Ovary (tissue), 3 donors: ENCODE results near the gene TCERG1L.

Source experiments
- EP300 ChIP-seq: sonication (generic); formaldehyde crosslinking; IDR thresholded peaks from one replicate; pipeline ENCODE4 v1.6.1; 2017; ENCODE audit warnings: antibody characterized with exemption
- TF ChIP-seq, protein P1 (sequence below), 3 donors: fragments of 450-650 bp in 2 of 3; fragments of 200-600 bp in 1 of 3; IDR thresholded peaks; one replicate each; pipeline versions ENCODE4 v1.5.1 to v1.8.0; 2016 to 2022; ENCODE audit warnings: antibody characterized with exemption in 3 of 3, mild to moderate bottlenecking in 1 of 3
- donor health status: DM: no; HTN: no; CAD: no.

DNA sequence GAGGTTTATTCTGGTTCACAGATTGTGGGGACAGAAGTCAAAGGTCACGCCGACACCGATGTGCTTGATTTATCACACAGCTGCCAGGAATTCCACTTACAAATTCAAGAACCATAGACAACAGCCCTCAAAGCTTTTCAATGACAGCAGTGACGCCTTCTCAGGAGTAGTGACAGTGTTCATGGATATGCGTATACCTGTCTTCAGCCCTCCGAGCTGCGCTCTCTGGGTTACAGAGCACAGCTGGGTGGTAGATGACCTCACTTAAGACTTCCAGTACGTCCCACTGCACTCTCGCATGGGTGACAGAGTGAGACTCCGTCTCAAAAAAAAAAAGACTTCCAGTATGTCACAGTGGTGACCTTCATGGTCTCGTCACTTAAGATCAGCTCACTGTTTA lies 108.5 kb downstream of the TCERG1L start:
- TF ChIP-seq EP300, result no peak
- TF ChIP-seq, protein P1, sequence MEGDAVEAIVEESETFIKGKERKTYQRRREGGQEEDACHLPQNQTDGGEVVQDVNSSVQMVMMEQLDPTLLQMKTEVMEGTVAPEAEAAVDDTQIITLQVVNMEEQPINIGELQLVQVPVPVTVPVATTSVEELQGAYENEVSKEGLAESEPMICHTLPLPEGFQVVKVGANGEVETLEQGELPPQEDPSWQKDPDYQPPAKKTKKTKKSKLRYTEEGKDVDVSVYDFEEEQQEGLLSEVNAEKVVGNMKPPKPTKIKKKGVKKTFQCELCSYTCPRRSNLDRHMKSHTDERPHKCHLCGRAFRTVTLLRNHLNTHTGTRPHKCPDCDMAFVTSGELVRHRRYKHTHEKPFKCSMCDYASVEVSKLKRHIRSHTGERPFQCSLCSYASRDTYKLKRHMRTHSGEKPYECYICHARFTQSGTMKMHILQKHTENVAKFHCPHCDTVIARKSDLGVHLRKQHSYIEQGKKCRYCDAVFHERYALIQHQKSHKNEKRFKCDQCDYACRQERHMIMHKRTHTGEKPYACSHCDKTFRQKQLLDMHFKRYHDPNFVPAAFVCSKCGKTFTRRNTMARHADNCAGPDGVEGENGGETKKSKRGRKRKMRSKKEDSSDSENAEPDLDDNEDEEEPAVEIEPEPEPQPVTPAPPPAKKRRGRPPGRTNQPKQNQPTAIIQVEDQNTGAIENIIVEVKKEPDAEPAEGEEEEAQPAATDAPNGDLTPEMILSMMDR (IDR thresholded peaks at IDR 0.05), result no peak
